Keratinocyte (primary cell): ENCODE data around the gene TXNRD2. TPM values are rescaled to one million over a fixed set of nuclear protein-coding genes. Genes with fewer than 3 reads are reported as not detected.

Experiments
- DNase-seq: peaks from one replicate; pipeline ENCODE4 v3.0.0-alpha.2; 2011; ENCODE audit warnings: low read depth, missing footprints, low spot score
- FAIRE-seq: peaks from 2 replicates; lab custom pipeline; 2011; peaks lifted over from hg19 to GRCh38; lab: Jason Lieb, UNC
- H2AFZ ChIP-seq: 2 replicates; pipeline ENCODE4 v1.6.0; 2012; ENCODE audit warnings: low read length, control low read depth, inconsistent platforms; ENCODE audit not compliant: control insufficient read depth
- H3K27ac ChIP-seq: 2 replicates; pipeline ENCODE4 v1.5.1; 2011; ENCODE audit warnings: low read length; ENCODE audit not compliant: control insufficient read depth, insufficient read depth
- H3K27me3 ChIP-seq: 3 replicates; pipeline ENCODE4 v1.6.0; 2011; ENCODE audit warnings: low read length; ENCODE audit not compliant: control insufficient read depth, insufficient read depth; ENCODE audit errors: extremely low read depth
- H3K36me3 ChIP-seq, 2 experiments: 2 replicates in 1 of 2; 3 replicates in 1 of 2; pipeline ENCODE4 v1.5.1; 2011; ENCODE audit warnings: low read length in 2 of 2, mild to moderate bottlenecking in 1 of 2; ENCODE audit not compliant: control insufficient read depth in 2 of 2, insufficient read depth in 2 of 2; ENCODE audit errors: extremely low read depth in 1 of 2
- H3K4me1 ChIP-seq: 3 replicates; pipeline ENCODE4 v1.5.1; 2011; ENCODE audit warnings: low read length; ENCODE audit not compliant: control insufficient read depth, insufficient read depth; ENCODE audit errors: extremely low read depth
- H3K4me2 ChIP-seq: 3 replicates; pipeline ENCODE4 v1.6.0; 2011; ENCODE audit warnings: low read depth, low read length; ENCODE audit not compliant: control insufficient read depth, insufficient read depth; ENCODE audit errors: extremely low read depth
- H3K4me3 ChIP-seq, 3 experiments: fragments of 200-600 bp in 1 of 3; sonication (generic) in 1 of 3; 2 replicates in 2 of 3; 3 replicates in 1 of 3; pipeline ENCODE4 v1.5.1; 2011 to 2016; ENCODE audit warnings: low read length in 3 of 3, mild to moderate bottlenecking in 3 of 3, control low read depth in 2 of 3, inconsistent platforms in 1 of 3, low read depth in 1 of 3, mixed read lengths in 1 of 3, mixed run types in 1 of 3, moderate library complexity in 1 of 3; ENCODE audit not compliant: control insufficient read depth in 2 of 3, insufficient read depth in 2 of 3; ENCODE audit errors: extremely low read depth in 1 of 3
- H3K79me2 ChIP-seq: 2 replicates; pipeline ENCODE4 v1.6.0; 2012; ENCODE audit warnings: low read length; ENCODE audit not compliant: control insufficient read depth, insufficient read depth
- H3K9ac ChIP-seq: 3 replicates; pipeline ENCODE4 v1.6.0; 2011; ENCODE audit warnings: low read length; ENCODE audit not compliant: control insufficient read depth, insufficient read depth; ENCODE audit errors: extremely low read depth
- H3K9me1 ChIP-seq: 3 replicates; pipeline ENCODE4 v1.6.0; 2011; ENCODE audit warnings: low read length; ENCODE audit not compliant: control insufficient read depth, insufficient read depth; ENCODE audit errors: extremely low read depth
- H3K9me3 ChIP-seq: 2 replicates; pipeline ENCODE4 v1.5.1; 2012; ENCODE audit warnings: low read depth, low read length; ENCODE audit not compliant: control insufficient read depth
- H4K20me1 ChIP-seq: 3 replicates; pipeline ENCODE4 v1.6.0; 2011; ENCODE audit warnings: low read length; ENCODE audit not compliant: control insufficient read depth, insufficient read depth; ENCODE audit errors: extremely low read depth
- CTCF ChIP-seq, 3 experiments: IDR thresholded peaks in 1 of 3; conservative IDR thresholded peaks in 1 of 3; optimal IDR thresholded peaks in 1 of 3; 2 replicates in 2 of 3; 3 replicates in 1 of 3; pipeline versions ENCODE3 to v1.5.1; 2011; ENCODE audit warnings: low read length in 3 of 3, mild to moderate bottlenecking in 3 of 3, moderate library complexity in 2 of 3, control low read depth in 1 of 3, inconsistent platforms in 1 of 3; ENCODE audit not compliant: insufficient read depth in 2 of 3; ENCODE audit errors: extremely low read depth in 1 of 3
- EZH2 ChIP-seq: IDR thresholded peaks from one replicate; pipeline ENCODE4 v1.6.1; 2012; ENCODE audit warnings: inconsistent platforms, mild to moderate bottlenecking, low read length, moderate library complexity
- dilution Hi-C: fragments of 300-500 bp; cut with MboI; formaldehyde crosslinking; loops from one replicate; pipeline ENCODE4 v1.7.0; 2020; ENCODE audit warnings: low sequenced_read_pairs; ENCODE audit not compliant: extremely low pct_ligation_motif_present
- polyA plus RNA-seq, 5 experiments: library from polyadenylated mRNA; depleted of rRNA in 3 of 5; stranded (reverse) in 3 of 5; stranded (forward) in 1 of 5; unstranded in 1 of 5; fragments of >200 nt; gene quantifications; 1 replicate in 1 of 5; 2 replicates in 3 of 5; 3 replicates in 1 of 5; pipeline versions ENCODE4 v1.2.1 to v1.2.3, GENCODE V29; 2011 to 2012; ENCODE audit warnings: missing spikeins in 2 of 5, low read depth in 1 of 5, low replicate concordance in 1 of 5

TXNRD2 gene
- polyA plus RNA-seq, 1 donor (not counting 4 experiments of a cell fraction or from before 2014, with no cell fraction given), result 16.0 TPM

- peak; percentile 74 for DNase-seq
- Histone ChIP-seq H3K27ac (peak overlapping the region; percentile 57), H4K20me1 (peaks cover under 1% of the 10 kb centered on the region), H3K9me3 (no peaks in the 10 kb centered on the region), H2AFZ (no peak overlapping the region), H3K36me3 (peaks cover 10 to 24% of the 10 kb centered on the region in 2 experiments), H3K79me2 (peaks cover 11% of the 10 kb centered on the region), H3K9me1 (no peaks in the 10 kb centered on the region), H3K27me3 (no peaks in the 10 kb centered on the region), H3K4me3 (peak overlapping the region; percentile 3 to 31 (median 14)), H3K9ac (peak overlapping the region; percentile 33), H3K4me1 (peaks cover 37% of the 10 kb centered on the region), H3K4me2 (peak overlapping the region; percentile 70)
- FAIRE-seq, result no peak
- TF ChIP-seq EZH2 (no peak), CTCF (optimal IDR thresholded peaks at IDR 0.05 in 1 of 3, IDR thresholded peaks at IDR 0.05 in 1 of 3, conservative IDR thresholded peaks at IDR 0.05 in 1 of 3; ENCODE audit: extremely low read depth in 1 of 3, insufficient read depth in 2 of 3, low read length in 3 of 3) (peak; percentile 68 to 91 (median 89))
- dilution Hi-C loops, result no loop called here
Observed at GRCh38 chr22:19962246-19962908, 20.8 kb upstream of the TXNRD2 start.

GRCh38 chr22:19961868-19962245 lies 20.2 kb upstream of the TXNRD2 start:
- Histone ChIP-seq H3K36me3 (peaks cover 8 to 20% of the 10 kb centered on the region in 2 experiments), H3K4me2 (no peak overlapping the region), H3K9ac (no peak overlapping the region), H3K27ac (no peak overlapping the region), H4K20me1 (peaks cover 4% of the 10 kb centered on the region), H3K4me3 (no peak overlapping the region), H3K9me1 (no peaks in the 10 kb centered on the region), H3K4me1 (peaks cover 37% of the 10 kb centered on the region), H2AFZ (no peak overlapping the region), H3K27me3 (no peaks in the 10 kb centered on the region), H3K9me3 (no peaks in the 10 kb centered on the region), H3K79me2 (peaks cover 11% of the 10 kb centered on the region)
- TF ChIP-seq EZH2 (no peak), CTCF (optimal IDR thresholded peaks at IDR 0.05 in 1 of 3, IDR thresholded peaks at IDR 0.05 in 1 of 3, conservative IDR thresholded peaks at IDR 0.05 in 1 of 3; ENCODE audit: extremely low read depth in 1 of 3, insufficient read depth in 2 of 3, low read length in 3 of 3) (no peak)
- dilution Hi-C loops, result no loop called here
- no peak for DNase-seq
- no peak for FAIRE-seq
